Cardiac fibroblast (primary cell): Measurements from ENCODE around the gene RPTN.
A peak's percentile ranks its signal among the peaks of the same experiment; 100 is the strongest.

Experiments used
- DNase-seq, 2 donors: peaks; one replicate each; pipeline versions ENCODE4 v3.0.0 to v3.0.0-alpha.2; 2010; ENCODE audit warnings: low read depth in 2 of 2
- H3K4me3 ChIP-seq, 2 donors: replicated peaks in 1 of 2; 1 replicate in 1 of 2; 2 replicates in 1 of 2; pipeline ENCODE4 v1.5.1; 2011; ENCODE audit warnings: low read depth in 2 of 2, low read length in 2 of 2, mild to moderate bottlenecking in 2 of 2, moderate library complexity in 1 of 2
- CTCF ChIP-seq: IDR thresholded peaks from one replicate; pipeline ENCODE4 v1.5.1; 2011; ENCODE audit warnings: low read depth, mild to moderate bottlenecking, low read length, inconsistent platforms

Gene RPTN

GRCh38 chr1:152179566-152179965, 20.5 kb upstream of the RPTN start:
- H3K4me3 ChIP-seq, result no peak overlapping the region
- DNase-seq, result peak; percentile 5 to 49
- TF ChIP-seq CTCF, result no peak

DNA sequence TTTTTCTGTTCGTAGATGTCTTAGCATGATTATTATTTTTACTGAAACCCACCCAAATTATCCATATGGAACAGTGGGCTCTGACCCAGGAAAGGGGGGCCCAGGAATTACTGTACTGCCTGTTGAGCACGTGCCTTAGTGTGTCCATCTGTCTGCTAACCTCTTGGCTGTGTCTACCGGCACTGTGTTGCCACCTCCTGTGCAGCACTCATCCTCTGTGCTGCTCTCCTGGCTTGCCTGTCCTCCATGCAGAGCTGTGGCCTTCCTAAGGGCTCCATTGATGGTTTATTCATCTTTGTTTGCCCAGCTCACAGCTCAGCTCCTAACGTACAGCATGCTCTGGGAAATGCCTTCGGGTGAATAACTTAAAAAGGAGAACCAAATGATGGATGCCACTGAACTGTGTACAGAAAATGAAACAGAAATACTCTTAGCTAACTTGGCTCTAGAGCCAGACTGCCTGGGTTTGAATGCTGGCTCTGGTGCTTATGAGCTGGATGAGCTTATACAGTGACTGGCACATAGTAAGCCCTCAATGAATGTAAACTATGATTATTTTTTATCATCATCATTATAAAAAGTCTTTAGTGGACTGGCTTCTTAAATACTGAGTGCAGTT, 11.4 kb upstream of the RPTN start:
- H3K4me3 ChIP-seq, result no peak overlapping the region
- no peak for TF ChIP-seq CTCF

GRCh38 chr1:152169366-152170025, 10.5 kb upstream of the RPTN start:
- no peak for DNase-seq
- TF ChIP-seq CTCF, result no peak
- no peak overlapping the region for H3K4me3 ChIP-seq

More for the DNA sequence above, 11.4 kb upstream of the RPTN start:
- no peak for DNase-seq

DNA sequence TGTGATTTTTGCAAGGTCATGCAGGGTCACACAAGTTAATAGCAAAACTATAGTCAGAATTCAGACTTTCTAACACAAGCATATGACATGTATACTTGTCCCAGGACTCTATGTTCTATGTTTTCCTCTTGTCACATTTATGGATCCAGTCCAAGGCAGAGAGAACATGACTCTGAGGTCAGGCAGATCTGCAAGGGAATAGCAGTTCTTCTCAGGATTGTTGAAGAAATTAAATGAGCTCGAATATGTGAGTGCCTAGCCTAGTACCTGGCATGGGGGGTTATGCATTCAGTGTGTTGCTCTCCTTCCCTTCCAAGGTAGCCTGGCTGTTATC, 9.5 kb upstream of the RPTN start:
- H3K4me3 ChIP-seq, result no peak overlapping the region
- no peak for TF ChIP-seq CTCF
- DNase-seq, result peak in 1 of 2 donors; percentile 13

GRCh38 chr1:152167835-152168534, 9.0 kb upstream of the RPTN start:
- TF ChIP-seq CTCF, result no peak
- peak; percentile 69 to 88 for DNase-seq
- H3K4me3 ChIP-seq, result no peak overlapping the region

- TF ChIP-seq CTCF, result no peak
- no peak for DNase-seq
- no peak overlapping the region for H3K4me3 ChIP-seq
These were observed 7.9 kb upstream of the RPTN start for GRCh38 chr1:152166966-152167365.
